ENCODE measurements around the gene IFNAR1.

GRCh38 chr21:33278721-33279120, 46.0 kb upstream of the IFNAR1 start:
- TF ChIP-seq CTCF (IDR thresholded peaks at IDR 0.05; ENCODE audit: low read length) (no peak), EZH2 (IDR thresholded peaks at IDR 0.05; ENCODE audit: borderline replicate concordance, low read length) (no peak)

All from OCI-LY1 (cell line).